CMK (cell line): ENCODE measurements around the gene TNS2.
"Not testable (repeated sequence)": the region's sequence is repeated elsewhere in the genome, so short reads cannot be mapped to it uniquely, and the experiment has no call there.

Source experiments
- DNase-seq: peaks from one replicate; pipeline ENCODE4 v3.0.0-alpha.2; 2010; ENCODE audit warnings: low read depth

TNS2 gene

GRCh38 chr12:53049571-53050318 is at the start of gene TNS2:
Gene TNS2 (plus strand): TSS chr12:53050065. CDS start chr12:53050186, 121 bp downstream.
- DNase-seq, result peak; percentile 64

DNA sequence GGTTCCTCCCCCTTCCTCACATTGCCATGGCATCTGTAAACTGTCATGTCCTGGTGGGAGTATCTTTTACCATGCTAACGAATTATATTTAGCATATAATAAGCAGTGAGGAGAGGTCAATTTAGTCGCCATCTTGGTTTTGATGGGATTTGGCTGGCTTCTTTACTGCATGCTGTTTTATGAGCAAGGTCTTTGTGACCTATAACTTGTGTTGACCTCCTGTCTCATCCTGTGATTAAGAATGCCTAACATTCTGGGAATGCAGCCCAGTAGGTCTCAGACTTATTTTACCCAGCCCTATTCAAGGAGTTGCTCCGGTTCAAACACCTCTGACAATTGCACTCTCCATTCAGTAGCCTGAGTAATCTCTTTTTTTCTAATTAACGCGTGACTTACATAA is 45.7 kb upstream of the TNS2 start:
- DNase-seq, result no peak

GRCh38 chr12:53004582-53004981 is 45.3 kb upstream of the TNS2 start:
- DNase-seq, result no peak

- DNase-seq, result no peak
Observed at GRCh38 chr12:53005215-53005985, 44.5 kb upstream of the TNS2 start.

DNA sequence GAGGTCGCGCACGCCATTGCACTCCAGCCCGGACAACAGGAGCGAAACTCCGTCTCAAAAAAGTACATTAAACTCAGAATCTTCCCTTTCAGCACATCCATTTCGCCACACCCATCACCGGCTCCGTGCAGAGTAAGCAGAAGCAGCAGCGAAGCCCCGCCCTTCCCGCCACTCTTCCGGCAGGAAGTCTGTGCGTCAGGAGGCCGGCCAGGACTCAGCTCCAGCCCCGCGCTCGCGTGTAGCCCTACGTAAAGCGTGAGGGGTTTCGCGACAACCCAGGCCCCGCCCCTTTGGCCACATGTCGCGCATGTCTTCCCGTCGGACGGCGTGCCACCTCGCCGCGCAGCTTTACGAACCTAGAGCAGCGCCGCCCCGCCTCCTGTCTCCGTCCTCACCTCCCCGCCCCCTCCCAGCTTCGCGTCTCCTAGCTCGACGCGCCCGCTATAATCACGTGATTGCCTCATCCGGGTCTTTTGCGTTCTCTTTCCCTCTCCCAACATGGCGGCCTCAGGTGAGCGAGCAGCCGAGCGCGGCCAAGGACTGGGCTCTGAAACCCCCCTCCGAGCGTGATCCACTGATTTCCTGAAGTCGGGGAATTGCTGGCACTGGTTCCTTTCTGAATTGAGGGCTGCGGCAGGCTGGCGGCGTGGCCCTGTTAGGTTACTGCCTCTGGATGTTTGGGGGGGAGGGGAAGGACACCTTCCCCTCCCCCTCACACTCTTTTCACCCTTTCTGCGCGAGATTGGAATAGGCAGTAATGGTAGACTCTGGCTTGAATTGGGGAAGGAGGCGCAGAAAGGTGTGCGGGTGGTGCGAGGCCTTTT is 43.7 kb upstream of the TNS2 start, which contains the start of gene EIF4B:
EIF4B (plus strand) TSS at position 471 of the 824 bp plus-strand sequence; CDS start at position 499, 28 bp downstream.
- peak; percentile 100 for DNase-seq

DNA sequence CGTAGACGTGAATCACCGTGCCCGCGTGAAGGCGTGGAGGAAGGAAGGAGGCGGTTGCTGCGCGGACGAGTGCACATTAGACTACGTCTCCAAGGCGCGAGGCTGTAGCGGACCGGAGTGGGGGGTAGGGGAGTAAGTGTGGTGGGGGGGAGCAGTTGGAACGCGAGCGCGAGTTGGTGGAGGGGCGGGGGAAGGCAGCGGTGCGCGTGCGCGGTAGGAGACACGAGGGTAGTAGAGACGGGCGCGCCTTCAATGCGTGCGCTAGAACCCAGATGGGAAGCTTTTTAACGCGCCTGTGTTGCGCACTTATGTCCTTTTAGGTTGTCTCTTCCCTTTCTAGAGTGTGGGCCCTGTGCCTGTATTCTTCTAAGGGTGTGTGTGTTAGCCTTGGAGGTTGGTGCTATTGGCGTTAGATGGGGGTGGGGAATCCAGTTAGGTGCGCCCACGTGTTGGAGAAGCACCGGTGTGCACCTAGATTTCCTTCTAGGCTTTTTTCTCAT is 43.0 kb upstream of the TNS2 start:
- peak; percentile 84 for DNase-seq

- DNase-seq, result no peak
Observed at GRCh38 chr12:53007343-53007742, 42.5 kb upstream of the TNS2 start.

DNA sequence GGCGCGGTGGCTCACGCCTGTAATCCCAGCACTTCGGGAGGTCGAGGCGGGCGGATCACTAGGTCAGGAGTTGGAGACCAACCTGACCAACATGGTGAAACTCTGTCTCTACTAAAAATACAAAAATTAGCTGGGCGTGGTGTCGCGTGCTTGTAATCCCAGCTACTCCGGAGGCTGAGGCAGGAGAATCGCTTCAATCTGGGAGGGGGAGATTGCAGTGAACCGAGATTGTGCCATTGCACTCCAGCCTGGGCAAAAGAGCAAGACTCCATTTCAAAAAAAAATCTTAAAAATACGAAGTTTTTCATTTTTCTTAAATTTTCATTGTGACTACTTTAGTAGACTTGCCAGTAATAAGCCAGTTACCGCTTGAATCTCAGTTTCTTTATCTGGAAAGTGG is 41.1 kb upstream of the TNS2 start:
- not testable (repeated sequence) for DNase-seq

- no peak for DNase-seq
Observed at GRCh38 chr12:53010955-53011354, 38.9 kb upstream of the TNS2 start.

DNA sequence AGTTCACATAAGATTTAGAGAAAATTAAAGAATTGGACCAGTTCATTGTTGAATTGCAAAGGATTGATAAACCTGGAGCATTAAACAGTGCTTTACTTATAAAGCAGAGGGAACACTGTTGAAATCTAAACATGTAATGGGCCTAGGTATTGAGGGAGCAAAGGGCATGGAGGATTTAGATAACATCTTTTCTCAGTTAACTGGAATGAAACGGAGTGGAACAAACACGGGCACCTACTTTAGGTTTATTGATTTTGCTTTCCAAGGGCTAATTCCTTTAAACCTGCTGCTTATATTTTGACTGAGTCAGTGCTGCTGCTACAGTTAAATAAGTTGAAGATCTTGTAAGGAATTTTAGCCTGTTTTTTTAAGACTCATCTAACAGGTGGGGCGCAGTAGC is 38.0 kb upstream of the TNS2 start:
- no peak for DNase-seq

DNA sequence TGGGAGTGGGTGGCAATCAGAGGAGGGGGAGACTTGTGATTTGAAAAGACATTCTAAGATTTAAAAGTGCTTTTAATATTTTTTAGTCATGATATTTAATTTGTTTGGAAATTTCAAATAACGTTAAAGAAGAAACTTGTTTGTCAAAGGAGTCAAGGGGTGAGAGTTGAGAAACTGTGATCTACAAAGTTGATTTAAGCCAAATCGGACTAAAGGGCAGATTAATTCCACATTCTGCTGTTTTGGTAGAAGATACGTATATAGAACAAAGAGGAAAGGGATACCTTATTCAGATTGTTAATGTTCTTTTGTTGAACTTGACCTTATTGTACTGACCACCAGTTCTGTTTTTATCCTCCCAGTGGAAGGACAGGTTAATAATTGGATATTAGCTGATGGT is 36.9 kb upstream of the TNS2 start:
- DNase-seq, result no peak

DNA sequence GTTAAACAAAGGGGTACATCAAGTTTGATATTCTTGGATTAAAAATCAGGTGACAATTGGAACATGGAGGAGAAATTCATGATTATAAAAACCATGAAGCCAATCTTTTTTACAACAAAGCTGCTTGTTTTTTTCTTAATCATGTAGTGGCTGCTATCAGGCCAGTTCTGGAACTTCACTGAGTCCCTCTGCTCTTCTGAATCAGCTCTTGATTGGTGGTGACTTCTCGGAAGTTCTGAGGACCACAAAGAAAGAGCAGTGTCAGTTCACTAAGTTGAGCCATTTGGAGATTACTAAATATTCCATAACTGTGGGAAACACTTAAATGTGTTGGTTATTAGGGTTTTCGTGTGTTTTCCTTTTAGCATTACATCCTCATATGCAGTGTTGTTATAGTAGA is 35.2 kb upstream of the TNS2 start:
- no peak for DNase-seq

DNA sequence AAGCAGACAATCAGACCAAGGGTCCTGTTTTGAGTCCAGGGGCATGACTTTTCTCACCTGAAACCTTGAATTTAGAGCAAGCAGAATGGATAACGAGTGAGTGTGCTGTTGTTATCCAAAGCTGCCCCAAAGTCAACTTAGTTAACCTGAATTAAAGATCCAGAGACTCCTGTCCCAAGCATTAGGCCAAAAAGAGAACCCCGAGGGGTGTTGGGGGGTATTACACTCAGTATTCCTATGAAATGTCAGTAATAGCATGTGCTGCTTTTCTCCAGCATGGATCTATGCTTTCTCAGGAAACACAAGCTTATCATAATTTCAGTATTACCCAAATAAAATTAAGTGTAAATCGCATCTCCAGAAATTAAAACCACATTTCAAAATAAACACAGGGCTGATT is 24.6 kb upstream of the TNS2 start:
- DNase-seq, result no peak

GRCh38 chr12:53027014-53027413 is 22.9 kb upstream of the TNS2 start:
- DNase-seq, result not testable (repeated sequence)

- no peak for DNase-seq
Observed at GRCh38 chr12:53031616-53032015, 18.2 kb upstream of the TNS2 start.

GRCh38 chr12:53033832-53034231 is 16.0 kb upstream of the TNS2 start:
- not testable (repeated sequence) for DNase-seq

- no peak for DNase-seq
Observed at GRCh38 chr12:53034459-53034858, 15.4 kb upstream of the TNS2 start.

- DNase-seq, result no peak
Observed at GRCh38 chr12:53036802-53037201, 13.1 kb upstream of the TNS2 start.

DNA sequence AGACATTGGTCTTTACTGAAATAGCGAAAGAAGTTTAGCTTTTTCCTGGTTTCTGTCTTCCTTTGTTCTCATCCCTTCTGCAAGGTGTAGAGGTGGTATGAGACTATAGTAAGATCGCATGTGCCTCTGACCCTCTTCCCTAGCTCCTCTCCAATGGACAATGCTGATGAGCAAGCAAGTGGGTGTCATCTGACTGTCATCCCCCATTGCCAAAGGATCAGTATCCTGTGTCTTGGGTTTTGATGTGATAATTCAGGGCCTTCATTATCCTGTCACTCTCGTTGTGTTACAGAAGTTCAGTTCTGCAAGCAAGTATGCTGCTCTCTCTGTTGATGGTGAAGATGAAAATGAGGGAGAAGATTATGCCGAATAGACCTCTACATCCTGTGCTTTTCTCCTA is 10.0 kb upstream of the TNS2 start:
- DNase-seq, result no peak

DNA sequence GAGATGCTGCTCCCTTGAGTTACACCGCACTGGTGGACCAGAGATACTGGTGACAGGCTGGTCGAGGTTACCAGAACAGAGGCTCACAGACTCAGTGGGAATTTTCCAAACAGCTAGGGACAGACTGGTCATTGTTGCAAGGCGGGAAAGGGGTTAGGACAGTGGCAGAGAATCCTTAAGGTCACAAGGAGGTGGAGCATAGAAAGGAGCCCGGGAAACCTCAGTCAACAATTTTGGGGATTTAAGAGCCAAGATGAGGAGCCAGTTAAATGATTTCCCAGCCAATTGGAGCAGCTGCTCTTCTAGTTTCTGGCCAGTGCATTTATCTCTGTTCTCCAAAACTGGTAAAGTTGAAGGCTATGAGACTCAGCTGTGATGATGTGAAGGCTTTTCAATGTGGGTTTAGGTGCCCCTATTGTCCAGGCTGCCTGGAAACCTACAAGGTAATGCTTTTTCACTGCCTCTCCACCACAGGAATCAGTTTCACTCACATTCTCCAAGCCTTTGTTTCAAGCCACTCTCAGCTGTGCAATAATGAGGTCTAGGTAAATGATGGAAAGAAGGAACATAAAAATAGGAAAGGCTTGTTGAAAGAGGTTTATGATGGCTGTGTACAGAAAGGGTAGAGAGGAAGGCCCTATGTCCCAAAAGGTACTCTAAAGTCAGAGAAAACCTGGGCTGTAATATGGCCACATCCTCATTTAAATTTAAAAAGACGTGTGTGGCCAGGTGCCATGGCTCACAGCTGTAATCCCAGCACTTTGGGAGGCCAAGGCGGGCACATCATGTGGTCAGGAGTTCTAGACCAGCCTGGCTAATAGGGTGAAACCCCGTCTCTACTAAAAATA is 7.0 kb upstream of the TNS2 start:
- DNase-seq, result no peak

DNA sequence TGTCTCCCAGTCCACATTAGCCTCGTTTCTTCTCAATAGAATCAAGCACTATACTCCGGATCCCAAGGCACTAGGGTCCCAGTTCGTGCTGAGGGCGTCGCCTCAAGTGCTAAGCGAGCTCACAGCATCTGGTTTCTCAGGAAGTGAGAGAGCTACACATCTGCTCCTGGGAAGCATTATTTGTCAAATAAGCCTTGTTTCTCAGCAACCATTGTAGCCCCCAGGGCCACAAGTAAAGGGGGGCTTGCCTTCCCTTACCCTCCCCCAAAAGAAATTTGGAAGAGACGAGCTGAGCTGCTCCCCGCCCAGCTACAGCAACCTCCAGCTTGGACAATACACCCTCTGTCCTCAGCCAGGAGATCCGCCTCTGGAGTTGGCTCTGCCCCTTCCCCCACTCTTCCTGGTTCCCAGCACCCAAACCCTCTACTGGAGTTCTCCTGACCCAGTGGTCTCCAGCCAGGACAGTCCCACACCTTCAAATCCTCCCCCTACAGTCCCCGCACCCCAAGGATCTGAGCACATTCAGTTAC is 5.7 kb upstream of the TNS2 start:
- DNase-seq, result no peak
